ENCODE results near the gene GADD45GIP1. TPM values are rescaled to one million over a fixed set of nuclear protein-coding genes. Genes with fewer than 3 reads are reported as not detected.

Gene GADD45GIP1
- total RNA-seq, 2 experiments from 2014 or later, result 31.1 to 36.3 TPM

DNA sequence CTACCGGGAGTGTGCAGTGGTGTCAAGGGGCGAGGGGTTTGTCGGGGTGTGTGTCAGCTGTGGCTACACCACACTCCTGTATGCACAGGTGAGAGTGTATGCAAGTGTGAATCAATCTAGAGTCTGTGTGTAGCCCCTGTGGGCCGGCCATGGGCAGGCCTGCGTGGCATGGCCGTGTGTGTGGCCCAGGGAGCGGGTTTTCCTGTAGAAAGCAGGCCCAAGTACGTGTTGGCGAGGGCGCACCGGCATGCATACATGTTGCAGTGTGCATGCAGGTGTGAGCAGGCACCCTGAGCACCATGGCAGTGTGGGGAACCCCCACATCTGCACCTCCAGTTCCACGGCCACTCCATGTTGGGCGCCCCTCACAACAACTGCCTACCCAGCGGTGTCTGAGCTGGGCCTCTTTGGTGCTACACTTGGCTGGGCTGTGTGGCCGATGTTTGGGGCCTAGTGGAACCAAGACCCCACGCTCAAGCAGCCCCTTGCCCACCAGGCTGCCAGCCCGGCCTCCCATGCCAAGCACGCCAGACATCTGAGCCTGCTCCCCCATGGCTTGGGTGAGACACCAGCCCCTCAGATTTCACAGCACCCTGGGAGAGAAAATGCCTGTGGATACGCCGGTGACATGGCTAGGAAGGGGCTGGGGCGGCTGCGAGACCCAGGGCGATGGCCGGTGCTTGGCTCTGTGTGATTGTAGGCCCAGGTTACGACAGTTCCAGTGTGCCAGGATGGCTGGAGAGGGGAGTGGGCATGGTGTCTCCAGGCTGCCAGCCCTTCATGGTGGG lies 40.4 kb upstream of the GADD45GIP1 start:
- POLR2A ChIA-PET, result no interaction called here
- H3K36me3 Mint-ChIP-seq (ENCODE audit: low read depth), result no peaks in the 10 kb centered on the region
- no peak overlapping the region for H3K27ac Mint-ChIP-seq
- intact Hi-C loops (cut with DNase I, micrococcal nuclease), result no loop called here
- DNase-seq (no peak), ATAC-seq (no peak)
- no peaks in the 10 kb centered on the region for H3K9me3 Mint-ChIP-seq (ENCODE audit: low read depth)
- CTCF ChIA-PET, result interaction anchor here (0.6 kb wide), 1 partner anchor 348 kb away, joined by 3 read pairs; no protein-coding TSS in a partner anchor
- peak overlapping the region; percentile 43 for H3K4me3 Mint-ChIP-seq
- H3K27me3 Mint-ChIP-seq, result peaks cover 5% of the 10 kb centered on the region
- peaks cover 7% of the 10 kb centered on the region for H3K4me1 Mint-ChIP-seq

- Mint-ChIP-seq H3K9me3 (ENCODE audit: low read depth) (no peaks in the 10 kb centered on the region), H3K27me3 (peaks cover 5% of the 10 kb centered on the region), H3K4me1 (peaks cover 7% of the 10 kb centered on the region), H3K4me3 (peak overlapping the region; percentile 43), H3K27ac (no peak overlapping the region), H3K36me3 (ENCODE audit: low read depth) (no peaks in the 10 kb centered on the region)
- ATAC-seq, result no peak
- CTCF ChIA-PET, result no interaction called here
- DNase-seq, result no peak
- POLR2A ChIA-PET, result no interaction called here
- intact Hi-C loops (cut with DNase I, micrococcal nuclease), result no loop called here
Measured at GRCh38 chr19:12996406-12997094, 39.5 kb upstream of the GADD45GIP1 start.

GRCh38 chr19:12995596-12996405 lies 38.8 kb upstream of the GADD45GIP1 start:
- intact Hi-C loops (cut with DNase I, micrococcal nuclease), result loop anchor here in 1 of 2 experiments (1.0 to 2.0 kb wide), 2 partner anchors 12 to 17 kb away; no protein-coding TSS in a partner anchor
- Mint-ChIP-seq H3K36me3 (ENCODE audit: low read depth) (no peaks in the 10 kb centered on the region), H3K27me3 (peaks cover 5% of the 10 kb centered on the region), H3K27ac (no peak overlapping the region), H3K9me3 (ENCODE audit: low read depth) (no peaks in the 10 kb centered on the region), H3K4me1 (peaks cover 7% of the 10 kb centered on the region), H3K4me3 (peak overlapping the region; percentile 71)
- DNase-seq (peak; percentile 35), ATAC-seq (peak; percentile 28)
- POLR2A ChIA-PET, result interaction anchor here (0.5 kb wide), 1 partner anchor 74 kb away, joined by 5 read pairs; no protein-coding TSS in a partner anchor
- CTCF ChIA-PET, result interaction anchor here (0.7 to 0.8 kb wide), 2 partner anchors 31 to 47 kb away, joined by 3 read pairs; no protein-coding TSS in a partner anchor

GRCh38 chr19:12994701-12995595 lies 37.9 kb upstream of the GADD45GIP1 start, which contains the start of gene NFIX:
NFIX (plus strand) TSS chr19:12995475; CDS start chr19:12995838, 363 bp downstream.
- ATAC-seq, result peak; percentile 63
- DNase-seq, result peak; percentile 76
- Mint-ChIP-seq H3K27ac (peak within 1 kb of the TSS; percentile 68), H3K27me3 (peaks cover 5% of the 10 kb centered on the region), H3K36me3 (ENCODE audit: low read depth) (no peaks in the 10 kb centered on the region), H3K4me3 (peak within 1 kb of the TSS; percentile 71), H3K4me1 (peaks cover 7% of the 10 kb centered on the region), H3K9me3 (ENCODE audit: low read depth) (no peaks in the 10 kb centered on the region)
- POLR2A ChIA-PET, result no interaction called here
- CTCF ChIA-PET, result interaction anchor here (0.7 to 1.4 kb wide), 3 partner anchors 19 to 48 kb away, joined by 3 read pairs; no protein-coding TSS in a partner anchor
- intact Hi-C loops (cut with DNase I, micrococcal nuclease), result loop anchor here in 1 of 2 experiments (1.0 to 2.0 kb wide), 2 partner anchors 12 to 18 kb away; no protein-coding TSS in a partner anchor

GRCh38 chr19:12993562-12993961 lies 36.5 kb upstream of the GADD45GIP1 start:
- ATAC-seq (no peak), DNase-seq (no peak)
- no peak overlapping the region for H3K27ac Mint-ChIP-seq
- CTCF ChIA-PET, result interaction anchor here (1.0 to 1.4 kb wide), 2 partner anchors 17 to 20 kb away, joined by 3 to 5 read pairs; no protein-coding TSS in a partner anchor
- peaks cover 5% of the 10 kb centered on the region for H3K27me3 Mint-ChIP-seq
- no peaks in the 10 kb centered on the region for H3K36me3 Mint-ChIP-seq (ENCODE audit: low read depth)
- H3K4me3 Mint-ChIP-seq, result no peak overlapping the region
- peaks cover 7% of the 10 kb centered on the region for H3K4me1 Mint-ChIP-seq
- no peaks in the 10 kb centered on the region for H3K9me3 Mint-ChIP-seq (ENCODE audit: low read depth)
- POLR2A ChIA-PET, result no interaction called here
- intact Hi-C loops (cut with DNase I, micrococcal nuclease), result loop anchor here in 1 of 2 experiments (1.0 kb wide), 1 partner anchor 33 kb away; no protein-coding TSS in a partner anchor

DNA sequence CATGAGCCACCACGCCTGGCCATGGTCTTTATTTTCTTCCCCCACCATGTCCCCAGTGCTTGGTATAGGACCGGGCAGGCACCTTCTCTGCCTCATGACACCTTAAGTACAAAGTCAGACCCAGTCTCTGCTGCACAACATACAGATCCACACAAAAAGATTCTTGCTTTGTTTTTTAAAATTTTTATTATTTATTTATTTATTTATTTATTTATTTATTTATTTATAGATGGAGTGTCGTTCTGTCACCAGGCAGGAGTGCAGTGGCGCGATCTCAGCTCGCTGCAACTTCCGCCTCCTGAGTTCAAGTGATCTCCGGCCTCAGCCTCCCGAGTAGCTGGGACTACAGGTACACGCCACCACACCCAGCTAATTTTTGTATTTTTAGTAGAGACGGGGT lies 35.7 kb upstream of the GADD45GIP1 start:
- ChIA-PET CTCF (interaction anchor here (0.6 kb wide), 1 partner anchor 164 kb away, joined by 3 read pairs; no protein-coding TSS in a partner anchor), POLR2A (no interaction called here)
- Mint-ChIP-seq H3K4me3 (no peak overlapping the region), H3K36me3 (ENCODE audit: low read depth) (no peaks in the 10 kb centered on the region), H3K9me3 (ENCODE audit: low read depth) (no peaks in the 10 kb centered on the region), H3K27me3 (peaks cover 5% of the 10 kb centered on the region), H3K27ac (no peak overlapping the region), H3K4me1 (peaks cover 7% of the 10 kb centered on the region)
- DNase-seq, result no peak
- intact Hi-C loops (cut with DNase I, micrococcal nuclease), result loop anchor here in 1 of 2 experiments (1.0 kb wide), 1 partner anchor 34 kb away; no protein-coding TSS in a partner anchor
- ATAC-seq, result no peak

DNA sequence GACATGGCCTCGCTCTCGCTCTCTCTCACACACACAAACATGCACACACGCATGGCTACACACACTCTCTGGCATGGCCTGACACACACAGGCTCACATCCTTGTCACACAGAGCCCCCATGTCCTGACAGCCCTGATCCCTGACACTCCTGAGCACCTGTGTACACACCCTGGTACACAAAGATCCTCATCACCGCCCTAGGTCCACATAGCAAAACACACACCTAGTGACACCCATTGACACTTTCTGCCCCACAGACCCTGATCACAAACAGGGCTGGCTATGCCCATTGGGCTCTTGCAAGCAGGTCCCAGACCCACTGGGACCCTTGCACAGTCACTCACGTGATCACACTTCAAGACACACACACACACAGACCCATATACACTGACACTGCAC lies 34.3 kb upstream of the GADD45GIP1 start:
- DNase-seq (no peak), ATAC-seq (no peak)
- CTCF ChIA-PET, result interaction anchor here (0.9 kb wide), 1 partner anchor 42 kb away, joined by 3 read pairs; no protein-coding TSS in a partner anchor
- Mint-ChIP-seq H3K4me1 (peaks cover 7% of the 10 kb centered on the region), H3K9me3 (ENCODE audit: low read depth) (no peaks in the 10 kb centered on the region), H3K36me3 (ENCODE audit: low read depth) (no peaks in the 10 kb centered on the region), H3K27ac (no peak overlapping the region), H3K4me3 (no peak overlapping the region), H3K27me3 (peaks cover 5% of the 10 kb centered on the region)
- intact Hi-C loops (cut with DNase I, micrococcal nuclease), result no loop called here
- POLR2A ChIA-PET, result no interaction called here

GRCh38 chr19:12990853-12991252 lies 33.8 kb upstream of the GADD45GIP1 start:
- no peaks in the 10 kb centered on the region for H3K9me3 Mint-ChIP-seq (ENCODE audit: low read depth)
- DNase-seq (no peak), ATAC-seq (no peak)
- peaks cover 5% of the 10 kb centered on the region for H3K4me1 Mint-ChIP-seq
- H3K4me3 Mint-ChIP-seq, result no peak overlapping the region
- intact Hi-C loops (cut with DNase I, micrococcal nuclease), result no loop called here
- ChIA-PET POLR2A (no interaction called here), CTCF (no interaction called here)
- no peaks in the 10 kb centered on the region for H3K36me3 Mint-ChIP-seq (ENCODE audit: low read depth)
- peaks cover 5% of the 10 kb centered on the region for H3K27me3 Mint-ChIP-seq
- no peak overlapping the region for H3K27ac Mint-ChIP-seq

DNA sequence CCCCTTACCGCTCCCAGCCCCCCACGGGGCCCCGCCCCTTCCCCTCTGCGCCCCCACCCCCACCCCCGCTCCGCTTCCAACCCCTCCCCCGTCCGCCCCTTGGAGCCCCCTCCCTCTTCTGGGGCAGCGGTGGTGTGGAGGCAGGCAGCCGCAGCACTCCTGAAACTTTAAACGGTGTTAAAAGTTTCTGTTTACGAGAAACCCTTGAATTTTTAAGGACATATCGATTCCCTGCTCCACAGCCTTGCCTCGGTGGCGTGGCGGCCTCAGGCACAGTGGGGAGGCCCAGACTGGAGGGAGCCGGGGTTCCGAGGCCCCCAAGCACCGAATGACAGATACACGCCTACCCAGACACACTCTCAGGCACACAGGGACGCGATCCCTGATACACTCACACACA lies 33.4 kb upstream of the GADD45GIP1 start:
- Mint-ChIP-seq H3K36me3 (ENCODE audit: low read depth) (no peaks in the 10 kb centered on the region), H3K27me3 (peaks cover 5% of the 10 kb centered on the region), H3K4me1 (peaks cover 5% of the 10 kb centered on the region), H3K27ac (no peak overlapping the region), H3K9me3 (ENCODE audit: low read depth) (no peaks in the 10 kb centered on the region), H3K4me3 (no peak overlapping the region)
- POLR2A ChIA-PET, result no interaction called here
- intact Hi-C loops (cut with DNase I, micrococcal nuclease), result no loop called here
- ATAC-seq (no peak), DNase-seq (no peak)
- CTCF ChIA-PET, result no interaction called here

GRCh38 chr19:12987781-12988180 lies 30.8 kb upstream of the GADD45GIP1 start:
- POLR2A ChIA-PET, result no interaction called here
- DNase-seq, result no peak
- Mint-ChIP-seq H3K27me3 (no peaks in the 10 kb centered on the region), H3K27ac (no peak overlapping the region), H3K36me3 (ENCODE audit: low read depth) (no peaks in the 10 kb centered on the region), H3K4me1 (no peaks in the 10 kb centered on the region), H3K4me3 (no peak overlapping the region), H3K9me3 (ENCODE audit: low read depth) (no peaks in the 10 kb centered on the region)
- no peak for ATAC-seq
- CTCF ChIA-PET, result no interaction called here
- intact Hi-C loops (cut with DNase I, micrococcal nuclease), result no loop called here

Data from activated CD4-positive, alpha-beta T cell treated with anti-CD3 and anti-CD28 coated beads for 36 hours (primary cell).